HG02623 (cell line): ENCODE results near the gene DIPK1B.
"Not testable (repeated sequence)": the region's sequence is repeated elsewhere in the genome, so short reads cannot be mapped to it uniquely, and the experiment has no call there.

ENCODE experiments used
- ATAC-seq: cut with Tn5 transposase; IDR thresholded peaks from one replicate; pipeline ENCODE4 v1.9.1; 2021; ENCODE audit warnings: moderate library complexity; ENCODE audit not compliant: unreplicated experiment

DIPK1B gene

GRCh38 chr9:136748666-136749611, 36.6 kb downstream of the DIPK1B start:
- no peak for ATAC-seq

- ATAC-seq, result no peak
These were observed 38.2 kb downstream of the DIPK1B start for GRCh38 chr9:136750526-136750925.

- ATAC-seq, result no peak
These were observed 38.9 kb downstream of the DIPK1B start for GRCh38 chr9:136751244-136751643.

- ATAC-seq, result no peak
These were observed 39.4 kb downstream of the DIPK1B start for GRCh38 chr9:136751814-136752213.

- no peak for ATAC-seq
These were observed 41.1 kb downstream of the DIPK1B start for GRCh38 chr9:136753371-136754058.

GRCh38 chr9:136754059-136754572, 41.7 kb downstream of the DIPK1B start:
- ATAC-seq, result no peak

GRCh38 chr9:136754626-136755301, 42.4 kb downstream of the DIPK1B start:
- ATAC-seq, result no peak

GRCh38 chr9:136755302-136756133, 43.1 kb downstream of the DIPK1B start:
- not testable (repeated sequence) for ATAC-seq

GRCh38 chr9:136756134-136756438, 43.7 kb downstream of the DIPK1B start:
- no peak for ATAC-seq

GRCh38 chr9:136756836-136757235, 44.5 kb downstream of the DIPK1B start:
- no peak for ATAC-seq

GRCh38 chr9:136757328-136757727, 45.0 kb downstream of the DIPK1B start:
- no peak for ATAC-seq

GRCh38 chr9:136757751-136758140, 45.4 kb downstream of the DIPK1B start:
- ATAC-seq, result no peak

GRCh38 chr9:136759001-136759400, 46.6 kb downstream of the DIPK1B start:
- ATAC-seq, result no peak

- no peak for ATAC-seq
These were observed 47.3 kb downstream of the DIPK1B start for GRCh38 chr9:136759436-136760325.

GRCh38 chr9:136760424-136760823, 48.1 kb downstream of the DIPK1B start:
- ATAC-seq, result no peak

- ATAC-seq, result not testable (repeated sequence)
These were observed 48.6 kb downstream of the DIPK1B start for GRCh38 chr9:136760834-136761544.

- ATAC-seq, result no peak
These were observed 49.2 kb downstream of the DIPK1B start for GRCh38 chr9:136761545-136761981.

- ATAC-seq, result no peak
These were observed 49.9 kb downstream of the DIPK1B start for GRCh38 chr9:136762221-136762691.
